CD4-positive, alpha-beta T cell (primary cell): Measurements from ENCODE around the gene UGT1A9. TPM values are rescaled to one million over a fixed set of nuclear protein-coding genes. Genes with fewer than 3 reads are reported as not detected.

ENCODE experiments used
- ATAC-seq: fragments of 200-7000 bp; cut with Tn5 transposase; one replicate; pipeline ENCODE4 v1.10.0; 2022; ENCODE audit warnings: mild to moderate bottlenecking; ENCODE audit not compliant: poor library complexity
- CTCF ChIA-PET: fragments of 350-600 bp; sonication (Branson Sonifier 250); formaldehyde crosslinking; loops from one replicate; lab custom pipeline; 2021; ENCODE audit warnings: antibody characterized with exemption, inconsistent platforms; lab: Charles Lee
- POLR2A ChIA-PET: fragments of 350-600 bp; sonication (Branson Sonifier 250); formaldehyde crosslinking; loops from one replicate; lab custom pipeline; 2021; ENCODE audit warnings: antibody characterized with exemption, inconsistent platforms; lab: Charles Lee
- DNase-seq, 14 experiments: peaks; one replicate each; pipeline ENCODE4 v3.0.0-alpha.2; 2013 to 2020; ENCODE audit warnings: mixed read lengths in 2 of 14
- H3K27ac ChIP-seq, 2 donors: one replicate each; pipeline versions ENCODE4 v1.5.1 to v1.7.0; 2013; ENCODE audit warnings: low read length in 2 of 2, low read depth in 1 of 2, mild to moderate bottlenecking in 1 of 2
- H3K27me3 ChIP-seq, 2 experiments: 1 replicate in 1 of 2; 2 replicates in 1 of 2; pipeline versions ENCODE4 v1.6.1 to v1.7.0; 2013; ENCODE audit warnings: low read length in 2 of 2, control low read depth in 1 of 2, mild to moderate bottlenecking in 1 of 2, moderate library complexity in 1 of 2; ENCODE audit not compliant: insufficient read depth in 2 of 2, control insufficient read depth in 1 of 2
- H3K36me3 ChIP-seq: one replicate; pipeline ENCODE4 v1.6.1; 2013; ENCODE audit warnings: low read length, control low read depth; ENCODE audit not compliant: insufficient read depth
- H3K4me1 ChIP-seq: one replicate; pipeline ENCODE4 v1.6.1; 2013; ENCODE audit warnings: low read length, control low read depth; ENCODE audit not compliant: insufficient read depth
- H3K4me3 ChIP-seq: one replicate; pipeline ENCODE4 v1.5.1; 2013; ENCODE audit warnings: mild to moderate bottlenecking, low read length, moderate library complexity
- H3K9me3 ChIP-seq, 2 experiments: 1 replicate in 1 of 2; 2 replicates in 1 of 2; pipeline versions ENCODE4 v1.6.1 to v1.7.0; 2013; ENCODE audit warnings: low read length in 2 of 2, mild to moderate bottlenecking in 2 of 2, control low read depth in 1 of 2, moderate library complexity in 1 of 2; ENCODE audit not compliant: control insufficient read depth in 1 of 2, insufficient read depth in 1 of 2
- H3K27ac Mint-ChIP-seq: one replicate; pipeline ENCODE4 v1.8.0; 2020; ENCODE audit warnings: mixed read lengths
- H3K27me3 Mint-ChIP-seq: one replicate; pipeline ENCODE4 v1.8.0; 2021; ENCODE audit warnings: mixed read lengths
- H3K36me3 Mint-ChIP-seq: one replicate; pipeline ENCODE4 v1.8.0; 2021; ENCODE audit warnings: low read depth, mixed read lengths
- H3K4me1 Mint-ChIP-seq: one replicate; pipeline ENCODE4 v1.8.0; 2021; ENCODE audit warnings: low read depth, mixed read lengths
- H3K4me3 Mint-ChIP-seq: one replicate; pipeline ENCODE4 v1.8.0; 2020; ENCODE audit warnings: mild to moderate bottlenecking, mixed read lengths
- H3K9me3 Mint-ChIP-seq: one replicate; pipeline ENCODE4 v1.8.0; 2020; ENCODE audit warnings: mixed read lengths
- CTCF ChIP-seq: fragments of 200-600 bp; IDR thresholded peaks from one replicate; pipeline ENCODE4 v1.8.0; 2022; ENCODE audit warnings: antibody characterized with exemption, mild to moderate bottlenecking
- intact Hi-C, 2 experiments: fragments of 100-400 bp; cut with DNase I in 1 of 2; cut with micrococcal nuclease in 1 of 2; formaldehyde crosslinking; loops; one replicate each; pipeline versions ENCODE4 v1.15.1 to v1.9.0; 2023 to 2025; cut with DNase I, micrococcal nuclease
- total RNA-seq, 174 experiments: library from RNA in 2 of 174; stranded (reverse) in 2 of 174; gene quantifications; one replicate each; pipeline ENCODE4 v1.2.3 and lab custom pipeline; 2021 to 2026

The UGT1A9 gene
- total RNA-seq, 2 experiments from 2014 or later = not detected

DNA sequence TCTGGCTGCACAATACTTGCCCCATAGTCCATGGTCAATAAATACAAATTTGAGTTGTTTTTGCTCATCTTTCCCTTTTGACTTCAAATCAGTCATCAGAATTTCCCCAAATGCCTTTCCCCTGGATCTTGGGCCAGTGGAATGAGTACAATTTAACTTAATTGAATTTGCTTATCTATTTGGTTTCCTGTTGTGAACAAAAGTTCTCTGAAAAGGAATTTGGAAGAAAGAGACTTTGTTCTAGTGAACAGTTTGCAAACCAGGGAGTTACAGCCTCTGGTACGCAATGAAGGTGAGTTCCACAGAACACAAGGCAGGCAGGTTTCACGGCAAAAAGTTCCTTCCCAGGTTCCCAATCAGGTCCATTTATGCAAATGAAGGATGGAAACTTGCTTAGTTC lies 87.2 kb downstream of the UGT1A9 start:
- Histone ChIP-seq H3K4me1 (no peaks in the 10 kb centered on the region), H3K27me3 (no peaks in the 10 kb centered on the region), H3K9me3 (peaks cover 0 to 7% of the 10 kb centered on the region in 2 experiments), H3K36me3 (no peaks in the 10 kb centered on the region), H3K4me3 (no peak overlapping the region), H3K27ac (no peak overlapping the region)
- Mint-ChIP-seq H3K27me3 (peaks cover 16% of the 10 kb centered on the region), H3K4me3 (no peak overlapping the region), H3K36me3 (no peaks in the 10 kb centered on the region), H3K4me1 (no peaks in the 10 kb centered on the region), H3K9me3 (no peaks in the 10 kb centered on the region), H3K27ac (no peak overlapping the region)
- CTCF ChIA-PET = no interaction called here
- TF ChIP-seq CTCF = no peak
- DNase-seq (no peak), ATAC-seq (no peak)
- intact Hi-C loops = no loop called here
- POLR2A ChIA-PET = no interaction called here

DNA sequence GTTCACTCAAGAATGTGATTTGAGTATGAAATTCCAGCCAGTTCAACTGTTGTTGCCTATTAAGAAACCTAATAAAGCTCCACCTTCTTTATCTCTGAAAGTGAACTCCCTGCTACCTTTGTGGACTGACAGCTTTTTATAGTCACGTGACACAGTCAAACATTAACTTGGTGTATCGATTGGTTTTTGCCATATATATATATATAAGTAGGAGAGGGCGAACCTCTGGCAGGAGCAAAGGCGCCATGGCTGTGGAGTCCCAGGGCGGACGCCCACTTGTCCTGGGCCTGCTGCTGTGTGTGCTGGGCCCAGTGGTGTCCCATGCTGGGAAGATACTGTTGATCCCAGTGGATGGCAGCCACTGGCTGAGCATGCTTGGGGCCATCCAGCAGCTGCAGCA lies 88.3 kb downstream of the UGT1A9 start, which contains the start of gene UGT1A1:
UGT1A1 (plus strand) TSS at position 228 of the 400 bp plus-strand sequence; CDS start at position 246, 18 bp downstream.
- Mint-ChIP-seq H3K4me3 (no peak within 1 kb of the TSS), H3K36me3 (no peaks in the 10 kb centered on the region), H3K27me3 (peaks cover 20% of the 10 kb centered on the region), H3K27ac (no peak within 1 kb of the TSS), H3K9me3 (no peaks in the 10 kb centered on the region), H3K4me1 (no peaks in the 10 kb centered on the region)
- POLR2A ChIA-PET = no interaction called here
- Histone ChIP-seq H3K4me3 (no peak within 1 kb of the TSS), H3K27me3 (no peaks in the 10 kb centered on the region), H3K36me3 (no peaks in the 10 kb centered on the region), H3K9me3 (peaks cover 0 to 4% of the 10 kb centered on the region in 2 experiments), H3K4me1 (no peaks in the 10 kb centered on the region), H3K27ac (no peak within 1 kb of the TSS)
- intact Hi-C loops = no loop called here
- TF ChIP-seq CTCF = no peak
- no peak for DNase-seq
- ATAC-seq = no peak
- CTCF ChIA-PET = no interaction called here

DNA sequence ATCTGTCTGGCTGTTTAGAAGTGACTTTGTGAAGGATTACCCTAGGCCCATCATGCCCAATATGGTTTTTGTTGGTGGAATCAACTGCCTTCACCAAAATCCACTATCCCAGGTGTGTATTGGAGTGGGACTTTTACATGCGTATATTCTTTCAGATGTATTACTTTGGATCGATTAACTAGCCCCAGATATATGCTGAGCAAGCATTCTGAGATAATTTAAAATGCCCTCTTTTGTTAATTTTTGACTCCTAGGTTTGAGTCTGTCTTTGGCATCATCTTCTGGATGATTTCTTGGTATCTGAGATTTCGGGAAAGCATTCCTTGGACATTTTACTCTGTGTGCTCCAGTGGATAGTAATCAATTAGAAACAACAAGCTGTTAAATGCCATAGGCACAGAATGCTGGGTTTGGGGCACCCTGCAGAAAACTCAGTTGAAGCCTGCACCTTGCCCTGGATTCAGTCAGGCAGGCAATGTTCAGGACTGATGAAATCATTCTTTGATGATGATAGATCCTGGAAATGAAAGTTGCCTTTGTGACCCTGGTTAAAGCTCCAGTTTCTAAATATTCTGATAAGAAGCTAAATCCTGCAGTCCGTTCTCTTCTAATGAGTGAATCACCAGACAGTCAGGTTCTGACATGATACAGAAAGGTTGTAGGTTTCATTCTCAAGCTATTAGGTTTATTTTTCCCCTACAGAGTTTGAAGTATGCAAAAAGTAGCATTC lies 89.5 kb downstream of the UGT1A9 start:
- Mint-ChIP-seq H3K27ac (no peak overlapping the region), H3K9me3 (no peaks in the 10 kb centered on the region), H3K27me3 (peaks cover 25% of the 10 kb centered on the region), H3K36me3 (no peaks in the 10 kb centered on the region), H3K4me3 (no peak overlapping the region), H3K4me1 (no peaks in the 10 kb centered on the region)
- ChIA-PET POLR2A (no interaction called here), CTCF (no interaction called here)
- no peaks in the 10 kb centered on the region for H3K27me3 ChIP-seq
- DNase-seq (no peak), ATAC-seq (no peak)
- H3K9me3 ChIP-seq = peaks cover 0 to 3% of the 10 kb centered on the region in 2 experiments
- no peak for TF ChIP-seq CTCF
- H3K4me3 ChIP-seq = no peak overlapping the region
- H3K36me3 ChIP-seq = no peaks in the 10 kb centered on the region
- no peaks in the 10 kb centered on the region for H3K4me1 ChIP-seq
- no peak overlapping the region for H3K27ac ChIP-seq
- intact Hi-C loops = no loop called here
